ENCODE data around the gene ZEB1.

GRCh38 chr10:31574577-31574976 lies 255.6 kb downstream of the ZEB1 start:
- TF ChIP-seq POLR2A (IDR thresholded peaks at IDR 0.05) (no peak), POLR2AphosphoS5 (IDR thresholded peaks at IDR 0.05) (no peak)
- TF ChIP-seq, protein P1, sequence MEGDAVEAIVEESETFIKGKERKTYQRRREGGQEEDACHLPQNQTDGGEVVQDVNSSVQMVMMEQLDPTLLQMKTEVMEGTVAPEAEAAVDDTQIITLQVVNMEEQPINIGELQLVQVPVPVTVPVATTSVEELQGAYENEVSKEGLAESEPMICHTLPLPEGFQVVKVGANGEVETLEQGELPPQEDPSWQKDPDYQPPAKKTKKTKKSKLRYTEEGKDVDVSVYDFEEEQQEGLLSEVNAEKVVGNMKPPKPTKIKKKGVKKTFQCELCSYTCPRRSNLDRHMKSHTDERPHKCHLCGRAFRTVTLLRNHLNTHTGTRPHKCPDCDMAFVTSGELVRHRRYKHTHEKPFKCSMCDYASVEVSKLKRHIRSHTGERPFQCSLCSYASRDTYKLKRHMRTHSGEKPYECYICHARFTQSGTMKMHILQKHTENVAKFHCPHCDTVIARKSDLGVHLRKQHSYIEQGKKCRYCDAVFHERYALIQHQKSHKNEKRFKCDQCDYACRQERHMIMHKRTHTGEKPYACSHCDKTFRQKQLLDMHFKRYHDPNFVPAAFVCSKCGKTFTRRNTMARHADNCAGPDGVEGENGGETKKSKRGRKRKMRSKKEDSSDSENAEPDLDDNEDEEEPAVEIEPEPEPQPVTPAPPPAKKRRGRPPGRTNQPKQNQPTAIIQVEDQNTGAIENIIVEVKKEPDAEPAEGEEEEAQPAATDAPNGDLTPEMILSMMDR (IDR thresholded peaks at IDR 0.05), result no peak

Data from breast epithelium (tissue), 3 donors.